GM12801 (cell line): Measurements from ENCODE around the gene TUBA4B.

Source experiments
- TF ChIP-seq, protein P1 (sequence below): IDR thresholded peaks from one replicate; pipeline ENCODE4 v1.5.1; 2011; ENCODE audit warnings: control low read depth; ENCODE audit not compliant: insufficient read length; ENCODE audit errors: extremely low read depth

Gene TUBA4B

DNA sequence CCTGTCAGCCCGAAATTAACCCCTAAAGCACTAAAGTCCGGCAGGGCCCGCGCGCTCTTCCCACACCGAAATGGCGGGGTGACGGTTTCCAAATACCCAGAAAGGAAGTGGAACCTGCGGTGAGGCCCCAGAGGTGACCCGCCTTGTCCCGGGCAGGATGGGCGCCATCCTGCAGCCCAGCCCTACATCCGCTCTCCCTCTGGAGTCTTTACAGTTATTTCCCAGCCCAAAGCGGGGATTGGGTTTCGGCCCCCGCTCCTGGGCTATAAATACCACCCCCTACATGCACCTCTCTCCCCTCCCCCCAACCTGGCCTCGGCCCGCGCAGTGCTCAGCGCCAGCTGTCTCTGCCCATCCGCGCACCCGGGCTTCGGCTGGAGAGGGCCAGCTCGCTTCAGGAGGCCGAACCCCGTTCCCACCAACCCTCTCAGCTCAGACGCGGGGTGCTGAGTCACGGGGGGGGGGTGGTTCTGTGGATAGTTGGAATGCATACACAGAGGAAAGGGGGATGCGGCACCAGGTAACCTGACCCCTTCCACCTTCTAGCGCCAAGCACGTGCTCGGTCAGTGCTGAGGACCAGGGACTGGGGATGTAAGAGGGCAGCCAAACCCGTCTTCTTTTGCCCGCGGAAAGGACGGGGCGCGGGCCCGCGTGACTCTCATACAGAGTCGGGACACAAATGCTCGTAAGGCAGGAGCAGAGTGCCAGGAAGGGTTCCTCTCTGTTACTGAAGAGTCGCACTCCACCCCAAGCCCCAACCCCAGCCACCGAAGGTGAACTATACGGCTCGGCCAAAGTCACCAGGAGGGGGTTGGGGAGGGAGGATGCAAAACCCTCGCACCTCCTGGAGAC, at the start of gene TUBA4B:
TUBA4B (plus strand) TSS at position 344 of the 853 bp plus-strand sequence; CDS start at position 509, 165 bp downstream.
- TF ChIP-seq, protein P1, sequence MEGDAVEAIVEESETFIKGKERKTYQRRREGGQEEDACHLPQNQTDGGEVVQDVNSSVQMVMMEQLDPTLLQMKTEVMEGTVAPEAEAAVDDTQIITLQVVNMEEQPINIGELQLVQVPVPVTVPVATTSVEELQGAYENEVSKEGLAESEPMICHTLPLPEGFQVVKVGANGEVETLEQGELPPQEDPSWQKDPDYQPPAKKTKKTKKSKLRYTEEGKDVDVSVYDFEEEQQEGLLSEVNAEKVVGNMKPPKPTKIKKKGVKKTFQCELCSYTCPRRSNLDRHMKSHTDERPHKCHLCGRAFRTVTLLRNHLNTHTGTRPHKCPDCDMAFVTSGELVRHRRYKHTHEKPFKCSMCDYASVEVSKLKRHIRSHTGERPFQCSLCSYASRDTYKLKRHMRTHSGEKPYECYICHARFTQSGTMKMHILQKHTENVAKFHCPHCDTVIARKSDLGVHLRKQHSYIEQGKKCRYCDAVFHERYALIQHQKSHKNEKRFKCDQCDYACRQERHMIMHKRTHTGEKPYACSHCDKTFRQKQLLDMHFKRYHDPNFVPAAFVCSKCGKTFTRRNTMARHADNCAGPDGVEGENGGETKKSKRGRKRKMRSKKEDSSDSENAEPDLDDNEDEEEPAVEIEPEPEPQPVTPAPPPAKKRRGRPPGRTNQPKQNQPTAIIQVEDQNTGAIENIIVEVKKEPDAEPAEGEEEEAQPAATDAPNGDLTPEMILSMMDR = no peak

DNA sequence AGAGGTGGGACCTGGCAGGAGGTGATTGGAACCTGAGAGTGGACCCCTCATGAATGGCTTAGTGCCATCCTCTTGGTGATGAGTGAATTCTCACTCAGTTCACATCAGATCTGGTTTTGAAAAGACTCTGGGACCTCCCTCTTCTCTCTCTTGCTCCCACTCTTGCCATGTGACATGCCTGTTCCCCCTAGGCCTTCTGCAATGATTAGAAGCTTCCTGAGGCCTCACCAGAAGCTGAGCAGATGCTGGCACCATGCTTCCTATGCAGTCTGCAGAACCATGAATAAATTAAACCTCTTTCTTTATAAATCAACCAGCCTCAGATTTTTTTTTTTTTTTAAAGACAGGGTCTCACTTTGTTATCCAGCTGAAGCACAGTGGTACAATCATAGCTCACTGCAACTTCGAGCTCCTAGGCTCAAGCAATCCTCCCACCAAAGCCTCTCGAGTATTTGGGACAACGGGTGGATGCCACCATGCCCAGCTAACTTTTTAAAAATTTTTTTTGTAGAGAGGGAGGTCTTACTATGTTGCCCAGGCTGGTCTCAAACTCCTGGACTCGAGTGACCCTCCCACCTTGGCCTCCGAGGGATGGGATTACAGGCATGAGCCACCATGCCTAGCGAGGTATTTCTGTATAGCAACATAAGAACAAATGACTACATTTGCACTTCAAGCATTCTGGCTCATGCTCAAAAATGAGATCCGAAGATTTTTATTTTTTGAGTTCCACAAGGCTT, 48.4 kb upstream of the TUBA4B start:
- TF ChIP-seq, protein P1 = no peak

DNA sequence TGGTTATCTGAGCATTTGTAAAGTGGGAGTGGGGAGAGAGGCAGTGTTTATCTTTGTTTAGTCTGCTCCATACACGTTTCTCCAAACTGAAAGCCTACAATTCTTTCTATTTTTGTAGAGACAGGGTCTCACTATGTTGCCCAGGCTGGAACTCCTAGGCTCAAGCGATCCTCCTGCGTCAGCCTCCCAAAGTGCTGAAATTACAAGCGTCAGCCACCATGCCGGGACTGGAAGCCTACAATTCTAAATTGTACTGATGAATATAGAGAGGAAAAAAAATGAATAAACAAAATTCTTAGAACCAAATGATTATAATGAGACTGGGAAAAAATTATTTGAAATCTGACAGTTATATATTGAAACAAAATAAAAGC, 47.9 kb upstream of the TUBA4B start:
- TF ChIP-seq, protein P1 = no peak

DNA sequence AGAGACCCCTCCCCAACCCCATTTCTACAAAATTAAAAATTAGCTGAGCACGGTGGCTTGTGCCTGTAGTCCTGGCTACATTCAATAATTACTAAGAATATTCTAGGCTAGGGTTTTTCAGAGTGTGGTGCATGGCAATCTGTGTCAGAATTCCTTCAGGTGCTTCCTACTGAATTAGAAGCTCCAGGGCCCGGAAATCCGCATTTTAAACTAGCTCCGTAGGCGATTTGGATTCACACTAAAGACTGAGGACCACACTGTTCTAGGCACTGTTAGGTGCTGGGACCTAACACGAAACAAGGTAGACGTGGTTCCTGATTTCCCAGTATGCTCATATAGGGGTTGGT, 47.1 kb upstream of the TUBA4B start:
- TF ChIP-seq, protein P1 = no peak

DNA sequence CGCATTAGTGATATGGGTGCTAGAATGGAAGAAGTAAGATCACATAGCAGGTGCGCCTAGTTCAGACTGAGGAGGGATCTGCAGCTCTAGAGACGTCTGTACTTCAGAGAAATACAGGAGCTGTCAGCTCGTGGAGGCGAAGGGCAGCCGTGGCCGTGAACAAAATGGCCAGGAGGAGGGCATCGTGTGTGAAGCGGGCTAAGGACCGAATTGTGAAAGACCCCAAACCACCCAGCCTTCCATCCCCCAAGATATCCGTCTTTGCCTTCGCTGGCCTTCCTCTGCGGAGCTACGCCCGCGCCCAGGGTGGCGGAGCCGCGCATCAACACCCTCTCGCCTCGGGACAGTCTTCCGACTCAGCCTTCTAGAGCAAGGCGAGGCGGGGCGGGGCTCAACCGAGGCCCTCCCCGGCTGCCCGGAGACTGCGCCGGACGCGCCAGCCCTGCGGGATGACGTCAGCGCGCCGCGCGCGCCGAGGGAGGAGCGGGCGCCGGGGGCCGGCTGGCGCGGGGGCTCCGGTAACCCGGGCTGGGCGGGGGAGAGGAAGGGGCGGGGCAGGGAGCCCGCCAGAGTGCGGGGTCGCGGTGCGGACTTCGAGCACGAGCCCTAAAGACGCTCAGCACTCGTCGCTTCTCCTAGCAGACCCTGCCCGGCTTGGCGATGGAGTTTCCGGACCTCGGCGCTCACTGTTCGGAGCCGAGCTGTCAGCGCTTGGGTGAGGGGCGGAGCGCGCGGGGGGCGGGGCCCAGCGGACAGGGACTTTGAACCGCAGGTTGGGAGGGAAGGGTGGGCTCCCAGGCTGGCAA, 46.5 kb upstream of the TUBA4B start, which contains the start of gene ZFAND2B:
ZFAND2B (plus strand) TSS at position 455 of the 806 bp plus-strand sequence; CDS start at position 661, 206 bp downstream.
- TF ChIP-seq, protein P1 = no peak

DNA sequence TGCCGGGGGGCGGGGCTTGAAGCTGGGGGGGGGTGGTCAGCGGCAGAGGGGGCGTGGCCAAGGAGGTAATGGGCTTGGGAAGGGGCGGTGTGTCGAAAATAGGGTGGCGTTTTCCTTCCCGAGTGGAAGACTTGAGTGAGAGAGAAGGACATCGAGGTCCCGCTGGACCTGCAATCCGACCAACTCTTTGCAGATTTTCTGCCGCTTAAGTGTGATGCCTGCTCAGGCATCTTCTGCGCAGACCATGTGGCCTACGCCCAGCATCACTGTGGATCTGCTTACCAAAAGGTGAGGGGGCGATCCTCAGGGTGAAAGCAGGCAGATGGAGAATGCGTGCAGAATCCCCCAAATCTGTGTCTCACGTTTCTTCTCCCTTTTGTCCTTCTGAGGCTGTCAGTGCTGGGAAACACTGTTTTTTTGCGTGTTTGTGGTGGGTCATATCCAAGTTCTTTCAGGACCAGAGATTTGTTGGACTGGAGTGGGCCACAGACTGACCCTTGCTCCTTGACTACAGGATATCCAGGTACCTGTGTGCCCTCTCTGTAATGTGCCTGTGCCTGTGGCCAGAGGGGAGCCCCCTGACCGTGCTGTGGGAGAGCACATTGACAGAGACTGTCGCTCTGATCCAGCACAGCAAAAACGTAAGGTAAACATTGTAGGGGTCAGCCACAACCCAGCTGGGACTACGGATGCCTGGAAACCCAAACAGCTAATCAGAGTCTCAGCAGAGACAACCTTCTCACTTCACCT, 45.7 kb upstream of the TUBA4B start:
- TF ChIP-seq, protein P1 = no peak
